GM18951 (cell line): ENCODE measurements around the gene PROS1.
"Not testable (repeated sequence)": the region's sequence is repeated elsewhere in the genome, so short reads cannot be mapped to it uniquely, and the experiment has no call there.

Experiments
- POLR2A ChIP-seq: IDR thresholded peaks from 4 replicates; pipeline ENCODE4 v1.6.1; 2011; ENCODE audit warnings: mild to moderate bottlenecking; ENCODE audit not compliant: insufficient read length, insufficient read depth; ENCODE audit errors: extremely low read depth
- in situ Hi-C: fragments of 300-500 bp; cut with MboI; formaldehyde crosslinking; loops from one replicate; pipeline ENCODE4 v1.12.0; 2022; ENCODE audit warnings: low sequenced_read_pairs, mixed read lengths, inconsistent platforms; ENCODE audit not compliant: unreplicated experiment

PROS1 gene

DNA sequence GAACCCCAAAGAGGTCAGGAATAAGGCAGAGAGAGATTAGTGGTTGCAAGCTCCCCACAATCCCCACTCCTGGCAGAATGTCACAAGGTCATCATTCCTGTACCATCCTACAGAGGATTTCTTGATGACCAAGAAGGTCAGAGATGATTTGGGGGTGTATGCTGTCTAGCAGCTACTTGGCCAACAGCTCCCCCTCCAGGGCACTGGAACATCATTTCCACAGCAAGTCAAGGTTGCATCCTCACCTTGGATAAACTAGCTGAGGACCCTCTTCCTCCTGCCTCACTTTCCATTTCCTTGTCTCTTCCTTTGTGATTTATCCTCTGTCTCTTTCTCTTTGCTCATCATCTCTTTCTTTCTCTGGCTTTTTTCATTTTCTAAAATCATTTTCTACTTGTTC, 106.3 kb downstream of the PROS1 start:
- in situ Hi-C loops: no loop called here
- TF ChIP-seq POLR2A: no peak

DNA sequence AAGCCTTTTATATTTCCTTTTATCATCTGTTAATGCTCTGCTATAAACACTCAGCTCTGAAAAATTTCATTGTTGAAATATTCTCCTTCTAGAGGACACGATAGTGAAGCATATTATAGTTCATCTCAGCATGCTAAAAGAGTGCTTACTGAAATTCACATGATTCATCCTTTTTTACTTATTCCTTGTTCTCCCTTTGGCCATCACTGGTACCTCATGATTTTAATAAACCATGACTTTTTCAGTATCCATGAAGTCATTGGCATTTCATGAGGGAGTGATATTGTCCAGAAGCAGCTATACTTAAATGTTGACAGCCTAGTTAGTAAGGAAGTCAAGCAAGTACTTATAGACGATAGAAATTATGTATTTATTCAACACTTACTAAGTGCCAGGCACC, 112.7 kb downstream of the PROS1 start:
- no peak for TF ChIP-seq POLR2A

DNA sequence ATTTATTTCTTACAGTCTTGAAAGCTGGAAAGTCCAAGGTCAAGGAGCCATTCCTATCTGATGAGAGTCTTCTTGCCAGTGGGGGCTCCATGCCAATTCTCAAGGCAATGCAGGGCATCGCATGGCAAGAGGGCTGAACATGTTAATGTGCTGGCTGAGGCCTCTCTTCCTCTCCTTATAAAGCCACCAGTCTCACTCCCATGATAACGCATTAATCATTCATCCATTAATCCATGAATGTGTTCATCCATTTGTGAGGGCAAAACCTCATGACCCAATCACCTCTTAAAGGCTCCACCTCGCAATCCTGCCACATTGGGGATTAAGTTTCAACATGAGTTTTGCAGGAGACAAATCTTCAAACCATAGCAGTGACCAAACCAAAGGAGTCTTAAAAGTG, 118.3 kb downstream of the PROS1 start:
- TF ChIP-seq POLR2A: no peak
- in situ Hi-C loops: no loop called here

More for the DNA sequence above, 112.7 kb downstream of the PROS1 start:
- in situ Hi-C loops: no loop called here

DNA sequence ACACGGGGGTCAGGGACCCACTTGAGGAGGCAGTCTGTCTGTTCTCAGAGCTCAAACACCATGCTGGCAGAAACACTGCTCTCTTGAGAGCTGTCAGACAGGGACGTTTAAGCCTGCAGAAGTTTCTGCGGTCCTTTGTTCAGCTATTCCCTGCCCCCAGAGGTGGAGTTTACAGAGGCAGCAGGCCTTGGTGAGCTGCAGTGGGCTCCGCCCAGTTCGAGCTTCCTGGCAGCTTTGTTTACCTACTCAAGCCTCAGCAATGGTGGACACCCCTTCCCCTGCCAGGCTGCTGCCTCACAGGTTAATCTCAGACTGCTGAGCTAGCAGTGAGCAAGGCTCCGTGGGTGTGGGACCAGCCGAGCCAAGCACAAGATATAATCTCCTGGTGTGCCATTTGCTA, 121.5 kb downstream of the PROS1 start:
- in situ Hi-C loops: not testable (repeated sequence)

DNA sequence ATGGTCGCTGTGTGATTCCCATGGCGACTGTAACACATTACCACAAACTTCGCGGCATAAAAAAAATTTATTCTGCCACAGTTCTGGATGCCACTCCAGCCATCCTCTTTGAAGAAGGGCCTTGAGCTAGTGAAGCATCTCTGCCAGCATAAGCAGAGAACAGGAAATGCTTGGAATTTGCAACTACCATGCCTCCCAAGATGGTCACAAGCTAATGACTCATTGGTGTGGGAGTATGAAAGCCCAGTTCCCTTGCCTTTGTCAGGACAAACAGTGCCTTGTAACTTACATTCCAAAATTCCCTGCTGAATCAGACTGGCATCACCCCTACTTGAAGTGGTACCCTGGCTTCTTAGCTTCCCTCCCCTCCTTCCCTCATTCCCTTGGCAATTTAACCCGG, 129.7 kb downstream of the PROS1 start:
- in situ Hi-C loops: no loop called here
- TF ChIP-seq POLR2A: no peak

DNA sequence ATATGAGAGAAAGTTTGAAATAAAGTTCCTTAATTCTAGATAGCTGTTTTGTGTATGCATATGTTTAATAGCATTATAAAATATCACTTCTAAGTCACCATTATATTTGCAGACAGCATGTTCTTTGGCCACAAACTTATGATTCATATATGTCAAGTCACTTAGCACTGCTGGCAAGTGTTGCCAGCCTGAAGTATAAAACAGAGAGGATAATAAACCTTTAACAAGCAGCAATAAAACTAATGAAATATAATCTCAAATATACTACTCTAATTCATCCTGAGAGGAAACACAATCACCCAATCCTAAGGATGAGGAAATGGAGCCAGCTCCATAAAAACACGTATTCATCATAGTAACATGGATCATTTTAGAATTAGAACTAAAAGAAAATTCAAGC, 134.5 kb downstream of the PROS1 start:
- in situ Hi-C loops: not testable (repeated sequence)
